HepG2 (cell line): ENCODE measurements around the gene TMEM132D. TPM values are rescaled to one million over a fixed set of nuclear protein-coding genes. Genes with fewer than 3 reads are reported as not detected.

Experiments used
- ATAC-seq: fragments of 200-7000 bp; cut with Tn5 transposase; 3 replicates; pipeline ENCODE4 v1.9.1; 2020; ENCODE audit warnings: mild to moderate bottlenecking, moderate library complexity
- BruUV-seq: library from RNA; stranded (reverse); fragments of 400-500 nt; replicated peaks from 2 replicates; lab custom pipeline; 2021; lab: Mats Ljungman, UMichigan
- CTCF ChIA-PET: fragments of 300-600 bp; formaldehyde crosslinking; extraction: SDS; loops from one replicate; lab custom pipeline; 2021; ENCODE audit warnings: low total read pairs, inconsistent platforms, low intra/inter-chr PET ratio; lab: Yijun Ruan, JAX
- POLR2A ChIA-PET: fragments of 350-600 bp; sonication (Branson Sonifier 250); formaldehyde crosslinking; loops from one replicate; lab custom pipeline; 2020; ENCODE audit warnings: antibody characterized with exemption, inconsistent platforms; lab: Yijun Ruan, JAX
- DNase-seq: peaks from one replicate; pipeline ENCODE4 v3.0.0-alpha.2; 2015; ENCODE audit warnings: low spot score
- FAIRE-seq: peaks from 3 replicates; lab custom pipeline; 2011; peaks lifted over from hg19 to GRCh38; lab: Jason Lieb, UNC
- H2AFZ ChIP-seq: one replicate; pipeline ENCODE4 v1.6.1; 2011; ENCODE audit warnings: low read length, inconsistent platforms
- H3K27ac ChIP-seq: fragments of 300-600 bp; 3 replicates; pipeline ENCODE4 v1.8.0; 2011; ENCODE audit warnings: mixed run types, mild to moderate bottlenecking, mixed read lengths, low read length, inconsistent platforms; ENCODE audit not compliant: insufficient read depth; ENCODE audit errors: extremely low read length
- H3K27me3 ChIP-seq, 2 experiments: fragments of 200-600 bp in 1 of 2; 2 replicates in 1 of 2; 3 replicates in 1 of 2; pipeline versions ENCODE4 v1.6.0 to v1.8.0; 2011; ENCODE audit warnings: low read length in 2 of 2, mild to moderate bottlenecking in 2 of 2, moderate library complexity in 2 of 2, inconsistent platforms in 1 of 2; ENCODE audit not compliant: insufficient read depth in 2 of 2, control insufficient read depth in 1 of 2
- H3K36me3 ChIP-seq, 2 experiments: fragments of 200-600 bp in 1 of 2; replicated peaks in 1 of 2; 2 replicates in 1 of 2; 3 replicates in 1 of 2; pipeline versions ENCODE4 v1.5.1 to v1.8.0; 2011; ENCODE audit warnings: low read length in 2 of 2, inconsistent platforms in 1 of 2; ENCODE audit not compliant: insufficient read depth in 2 of 2, control insufficient read depth in 1 of 2
- H3K4me1 ChIP-seq: 2 replicates; pipeline ENCODE4 v1.5.1; 2012; ENCODE audit warnings: low read length, inconsistent platforms; ENCODE audit not compliant: insufficient read depth
- H3K4me2 ChIP-seq: 2 replicates; pipeline ENCODE4 v1.6.0; 2011; ENCODE audit warnings: low read depth, low read length, inconsistent platforms
- H3K4me3 ChIP-seq, 3 experiments: fragments of 200-600 bp in 1 of 3; sonication (generic), shearing (Covaris generic) in 1 of 3; replicated peaks in 1 of 3; 2 replicates each; pipeline ENCODE4 v1.5.1; 2011 to 2016; ENCODE audit warnings: low read length in 3 of 3, inconsistent platforms in 2 of 3, low read depth in 2 of 3, mild to moderate bottlenecking in 2 of 3, control low read depth in 1 of 3, mixed read lengths in 1 of 3; ENCODE audit not compliant: insufficient read depth in 1 of 3
- H3K79me2 ChIP-seq: one replicate; pipeline ENCODE4 v1.6.1; 2011; ENCODE audit warnings: low read length, inconsistent platforms; ENCODE audit not compliant: insufficient read depth
- H3K9ac ChIP-seq: 2 replicates; pipeline ENCODE4 v1.6.0; 2011; ENCODE audit warnings: mild to moderate bottlenecking, low read depth, low read length, inconsistent platforms; ENCODE audit not compliant: insufficient read depth
- H3K9me3 ChIP-seq: 2 replicates; pipeline ENCODE4 v1.5.1; 2012; ENCODE audit warnings: mild to moderate bottlenecking, low read length
- H4K20me1 ChIP-seq: 2 replicates; pipeline ENCODE4 v1.6.0; 2011; ENCODE audit warnings: inconsistent platforms, mild to moderate bottlenecking, low read length, moderate library complexity; ENCODE audit not compliant: insufficient read depth
- ATF7 ChIP-seq, 2 experiments: fragments of 450-650 bp in 1 of 2; sonication (generic) in 1 of 2; formaldehyde crosslinking in 1 of 2; IDR thresholded peaks; 2 replicates each; pipeline versions ENCODE4 v1.4.0 to v1.6.1; 2016 to 2020; ENCODE audit warnings: antibody characterized with exemption in 1 of 2, mild to moderate bottlenecking in 1 of 2, missing genetic modification reagents in 1 of 2
- CAMTA2 ChIP-seq: sonication (generic); formaldehyde crosslinking; IDR thresholded peaks from 2 replicates; pipeline ENCODE4 v1.4.0; 2020; ENCODE audit warnings: mild to moderate bottlenecking, missing genetic modification reagents, borderline replicate concordance
- CEBPB ChIP-seq: IDR thresholded peaks from 2 replicates; pipeline ENCODE4 v1.6.1; 2011; ENCODE audit warnings: low read depth, low read length, improper control_type of control experiment, borderline replicate concordance
- CREB1 ChIP-seq, 2 experiments: fragments of 450-650 bp in 1 of 2; IDR thresholded peaks; 2 replicates each; pipeline ENCODE4 v1.6.1; 2016 to 2017; ENCODE audit warnings: control low read depth in 1 of 2, mild to moderate bottlenecking in 1 of 2, missing compliant biosample characterization in 1 of 2, missing genetic modification characterization in 1 of 2
- HDAC2 ChIP-seq: sonication (generic); formaldehyde crosslinking; IDR thresholded peaks from 2 replicates; pipeline ENCODE4 v1.4.0; 2020; ENCODE audit warnings: missing genetic modification reagents
- KDM6A ChIP-seq: IDR thresholded peaks from 2 replicates; pipeline ENCODE4 v1.6.1; 2016; ENCODE audit warnings: low read depth
- MED1 ChIP-seq: sonication (generic); formaldehyde crosslinking; IDR thresholded peaks from 2 replicates; pipeline ENCODE4 v1.4.0; 2020; ENCODE audit warnings: missing genetic modification reagents
- NKX3-1 ChIP-seq: sonication (generic); formaldehyde crosslinking; IDR thresholded peaks from 2 replicates; pipeline ENCODE4 v1.5.0; 2020; ENCODE audit warnings: missing genetic modification reagents
- SIN3B ChIP-seq: fragments of 150-350 bp; IDR thresholded peaks from 2 replicates; pipeline ENCODE4 v1.6.1; 2014; ENCODE audit warnings: low read length
- SRF ChIP-seq: IDR thresholded peaks from 2 replicates; pipeline ENCODE4 v1.6.1; 2011; ENCODE audit warnings: mild to moderate bottlenecking, low read depth, low read length, moderate library complexity
- WGBS: methylation state at CpG from one replicate; pipeline ENCODE4 v1.1.6; 2017; ENCODE audit warnings: low lambda C conversion rate; 5-methylcytosine and 5-hydroxymethylcytosine counted together
- in situ Hi-C: cut with HindIII; loops from 2 replicates; pipeline ENCODE4 v1.10.0; 2017; ENCODE audit warnings: low pct_unique_long_range_greater_than_20kb; ENCODE audit not compliant: extremely low pct_ligation_motif_present
- intact Hi-C: fragments of 100-400 bp; cut with micrococcal nuclease; formaldehyde crosslinking; loops from one replicate; pipeline ENCODE4 v1.10.0; 2022; ENCODE audit not compliant: unreplicated experiment
- polyA plus RNA-seq, 8 experiments: library from polyadenylated mRNA; depleted of rRNA in 3 of 8; stranded (reverse) in 7 of 8; unstranded in 1 of 8; fragments of >200 nt; fragmentation: Illumina TruSeq in 4 of 8; extraction: Trizol in 4 of 8; gene quantifications; 2 replicates each; pipeline versions ENCODE4 v1.2.1 to v1.2.3, GENCODE V29; 2011 to 2016; ENCODE audit warnings: low read depth in 4 of 8, missing spikeins in 1 of 8, mixed read lengths in 1 of 8; ENCODE audit not compliant: insufficient read depth in 1 of 8
- total RNA-seq, 5 experiments: library from RNA; depleted of rRNA; stranded (reverse); fragments of >200 nt; fragmentation: Illumina TruSeq; extraction: Trizol; gene quantifications; 2 replicates each; pipeline ENCODE4 v1.2.3, GENCODE V29; 2016; ENCODE audit warnings: low read depth in 1 of 5
- TF ChIP-seq, protein P1 (sequence below): sonication (generic); formaldehyde crosslinking; IDR thresholded peaks from 2 replicates; pipeline ENCODE4 v1.4.0; 2020; ENCODE audit warnings: missing genetic modification reagents
- TF ChIP-seq, protein P2 (sequence below), 2 experiments: sonication (generic) in 1 of 2; formaldehyde crosslinking in 1 of 2; IDR thresholded peaks; 2 replicates each; pipeline versions ENCODE4 v1.4.0 to v1.6.1; 2016 to 2020; ENCODE audit warnings: borderline replicate concordance in 1 of 2, low read depth in 1 of 2, mild to moderate bottlenecking in 1 of 2, missing genetic modification reagents in 1 of 2
- TF ChIP-seq, protein P3 (sequence below), 2 experiments: fragments of 450-650 bp in 1 of 2; sonication (generic) in 1 of 2; formaldehyde crosslinking; IDR thresholded peaks; 2 replicates each; pipeline versions ENCODE4 v1.5.0 to v1.8.0; 2020 to 2022; ENCODE audit warnings: mild to moderate bottlenecking in 1 of 2, missing genetic modification reagents in 1 of 2

The TMEM132D gene
- total and polyA plus RNA-seq, 2 of the 13 experiments (the other 11 are each of a cell fraction or from before 2014, with no cell fraction given) = not detected

DNA sequence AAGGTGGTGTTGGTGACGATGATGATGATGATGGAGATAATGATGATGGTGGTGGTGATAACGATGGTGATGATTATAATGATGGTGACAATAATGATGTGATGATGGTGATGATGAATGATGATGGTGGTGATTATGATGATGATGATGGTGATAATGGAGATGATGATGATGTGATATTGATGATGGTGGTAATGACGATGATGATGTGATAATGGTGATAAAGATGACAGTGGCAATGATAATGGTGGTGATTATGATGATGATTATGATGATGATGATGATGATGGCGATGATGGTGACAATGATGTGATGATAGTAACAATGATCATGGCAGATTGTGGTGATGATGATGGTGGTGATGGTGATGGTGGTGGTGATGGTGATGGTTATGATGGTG, 532.6 kb downstream of the TMEM132D start:
- Histone ChIP-seq H3K4me3 (no peak overlapping the region), H4K20me1 (no peaks in the 10 kb centered on the region), H3K9ac (no peak overlapping the region), H3K79me2 (no peaks in the 10 kb centered on the region), H2AFZ (no peak overlapping the region), H3K27ac (no peak overlapping the region), H3K27me3 (no peaks in the 10 kb centered on the region), H3K9me3 (peaks cover 10% of the 10 kb centered on the region), H3K4me1 (no peaks in the 10 kb centered on the region), H3K4me2 (no peak overlapping the region), H3K36me3 (no peaks in the 10 kb centered on the region)
- TF ChIP-seq CREB1 (IDR thresholded peaks at IDR 0.05) (peak; percentile 98), CREB1 (CRISPR knock-in tag; IDR thresholded peaks at IDR 0.05) (no peak), ATF7 (IDR thresholded peaks at IDR 0.05) (peak; percentile 72), ATF7 (CRISPR knock-in tag; IDR thresholded peaks at IDR 0.05) (no peak), CAMTA2 (CRISPR knock-in tag) (no peak)
- ChIA-PET CTCF (no interaction called here), POLR2A (no interaction called here)
- no TSS peak for BruUV-seq
- FAIRE-seq (no peak), ATAC-seq (no peak), DNase-seq (no peak)
- in situ Hi-C loops = no loop called here
- WGBS = 2% methylated on average over 4 of the region's 4 CpGs
- intact Hi-C loops = no loop called here

DNA sequence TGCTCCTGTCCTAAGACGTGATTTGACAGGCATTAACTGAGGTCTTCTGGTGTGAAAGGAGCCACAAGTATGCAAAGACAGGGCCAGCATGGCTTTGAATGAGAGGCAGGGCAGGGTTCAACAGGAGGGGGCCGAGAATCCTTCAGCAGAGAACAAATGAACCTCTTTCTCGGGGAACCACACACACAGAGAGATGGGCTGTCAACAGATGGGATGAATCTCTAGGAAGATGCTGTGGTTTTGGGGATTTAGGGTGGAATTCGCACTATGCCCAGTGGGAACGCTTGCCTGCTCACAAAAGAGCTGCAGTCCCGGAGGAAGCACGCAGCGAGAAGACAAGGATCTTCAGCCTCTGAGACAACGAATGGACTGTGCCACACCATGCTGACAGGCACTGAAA, 537.2 kb downstream of the TMEM132D start:
- no peaks in the 10 kb centered on the region for H3K4me1 ChIP-seq
- ChIA-PET CTCF (no interaction called here), POLR2A (no interaction called here)
- intact Hi-C loops = no loop called here
- no peaks in the 10 kb centered on the region for H3K79me2 ChIP-seq
- H3K9ac ChIP-seq = no peak overlapping the region
- H3K4me2 ChIP-seq = no peak overlapping the region
- DNase-seq (no peak), ATAC-seq (no peak), FAIRE-seq (no peak)
- H3K27ac ChIP-seq = no peak overlapping the region
- H3K27me3 ChIP-seq = no peaks in the 10 kb centered on the region
- 50% methylated on average over 9 of the region's 9 CpGs for WGBS
- H3K4me3 ChIP-seq = no peak overlapping the region
- H3K36me3 ChIP-seq = no peaks in the 10 kb centered on the region
- in situ Hi-C loops = no loop called here
- BruUV-seq = no TSS peak
- peaks cover 6% of the 10 kb centered on the region for H3K9me3 ChIP-seq
- no peaks in the 10 kb centered on the region for H4K20me1 ChIP-seq
- H2AFZ ChIP-seq = no peak overlapping the region
- TF ChIP-seq, protein P1, sequence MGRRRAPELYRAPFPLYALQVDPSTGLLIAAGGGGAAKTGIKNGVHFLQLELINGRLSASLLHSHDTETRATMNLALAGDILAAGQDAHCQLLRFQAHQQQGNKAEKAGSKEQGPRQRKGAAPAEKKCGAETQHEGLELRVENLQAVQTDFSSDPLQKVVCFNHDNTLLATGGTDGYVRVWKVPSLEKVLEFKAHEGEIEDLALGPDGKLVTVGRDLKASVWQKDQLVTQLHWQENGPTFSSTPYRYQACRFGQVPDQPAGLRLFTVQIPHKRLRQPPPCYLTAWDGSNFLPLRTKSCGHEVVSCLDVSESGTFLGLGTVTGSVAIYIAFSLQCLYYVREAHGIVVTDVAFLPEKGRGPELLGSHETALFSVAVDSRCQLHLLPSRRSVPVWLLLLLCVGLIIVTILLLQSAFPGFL (CRISPR knock-in tag) = no peak
- no peak for TF ChIP-seq CEBPB
- TF ChIP-seq MED1 (CRISPR knock-in tag) = no peak
- TF ChIP-seq, protein P2, sequence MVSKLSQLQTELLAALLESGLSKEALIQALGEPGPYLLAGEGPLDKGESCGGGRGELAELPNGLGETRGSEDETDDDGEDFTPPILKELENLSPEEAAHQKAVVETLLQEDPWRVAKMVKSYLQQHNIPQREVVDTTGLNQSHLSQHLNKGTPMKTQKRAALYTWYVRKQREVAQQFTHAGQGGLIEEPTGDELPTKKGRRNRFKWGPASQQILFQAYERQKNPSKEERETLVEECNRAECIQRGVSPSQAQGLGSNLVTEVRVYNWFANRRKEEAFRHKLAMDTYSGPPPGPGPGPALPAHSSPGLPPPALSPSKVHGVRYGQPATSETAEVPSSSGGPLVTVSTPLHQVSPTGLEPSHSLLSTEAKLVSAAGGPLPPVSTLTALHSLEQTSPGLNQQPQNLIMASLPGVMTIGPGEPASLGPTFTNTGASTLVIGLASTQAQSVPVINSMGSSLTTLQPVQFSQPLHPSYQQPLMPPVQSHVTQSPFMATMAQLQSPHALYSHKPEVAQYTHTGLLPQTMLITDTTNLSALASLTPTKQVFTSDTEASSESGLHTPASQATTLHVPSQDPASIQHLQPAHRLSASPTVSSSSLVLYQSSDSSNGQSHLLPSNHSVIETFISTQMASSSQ (IDR thresholded peaks at IDR 0.05; ENCODE audit: low read depth) = no peak
- TF ChIP-seq, protein P2 (CRISPR knock-in tag; IDR thresholded peaks at IDR 0.05; ENCODE audit: borderline replicate concordance) = no peak
- no peak for TF ChIP-seq SRF
- no peak for TF ChIP-seq SIN3B
- TF ChIP-seq NKX3-1 (CRISPR knock-in tag) = no peak
- no peak for TF ChIP-seq HDAC2 (CRISPR knock-in tag)
- TF ChIP-seq, protein P3, sequence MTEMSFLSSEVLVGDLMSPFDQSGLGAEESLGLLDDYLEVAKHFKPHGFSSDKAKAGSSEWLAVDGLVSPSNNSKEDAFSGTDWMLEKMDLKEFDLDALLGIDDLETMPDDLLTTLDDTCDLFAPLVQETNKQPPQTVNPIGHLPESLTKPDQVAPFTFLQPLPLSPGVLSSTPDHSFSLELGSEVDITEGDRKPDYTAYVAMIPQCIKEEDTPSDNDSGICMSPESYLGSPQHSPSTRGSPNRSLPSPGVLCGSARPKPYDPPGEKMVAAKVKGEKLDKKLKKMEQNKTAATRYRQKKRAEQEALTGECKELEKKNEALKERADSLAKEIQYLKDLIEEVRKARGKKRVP (CRISPR knock-in tag; IDR thresholded peaks at IDR 0.05) = no peak
- TF ChIP-seq KDM6A (CRISPR knock-in tag) = no peak
